ENCODE results near the gene LRRC8B. TPM values are rescaled to one million over a fixed set of nuclear protein-coding genes. Genes with fewer than 3 reads are reported as not detected.

LRRC8B gene
- total RNA-seq, 1 experiment from 2014 or later: 15.0 TPM

DNA sequence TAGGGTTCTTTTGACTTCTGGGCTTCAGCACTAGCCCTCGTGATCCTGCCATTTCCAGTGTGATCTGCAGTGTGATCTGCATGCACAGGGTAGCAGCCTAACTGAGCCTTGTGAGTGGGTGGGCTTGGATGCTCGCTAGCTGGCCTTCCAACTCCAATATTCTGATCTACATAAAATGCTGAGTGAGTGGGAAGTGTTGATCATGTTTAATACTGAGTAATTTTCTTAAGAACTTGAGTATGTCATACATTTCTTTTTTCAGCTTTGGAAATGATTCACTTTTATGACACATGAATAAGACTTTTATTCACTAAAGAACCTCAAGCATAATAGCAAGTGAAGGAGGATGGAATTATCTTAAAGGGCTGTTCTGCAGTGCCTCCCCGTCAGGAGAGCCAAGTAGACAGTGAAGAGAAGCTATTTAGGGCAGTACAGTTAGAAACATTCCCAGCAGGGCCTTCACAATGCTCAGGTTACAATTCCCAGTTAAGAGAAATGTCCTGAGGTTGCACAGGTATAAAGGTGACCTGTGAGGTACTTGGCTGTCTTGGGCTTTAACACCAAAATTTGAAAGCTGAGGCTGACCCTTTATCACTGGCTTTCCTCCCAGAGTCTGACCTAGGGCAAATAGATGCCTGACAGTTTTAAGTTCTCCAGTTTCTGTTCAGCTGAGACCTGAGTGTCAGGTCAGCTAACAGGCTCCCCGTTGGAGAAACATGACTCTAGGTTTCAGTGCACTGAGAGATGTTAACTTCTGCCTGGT, 79.2 kb downstream of the LRRC8B start:
- no TSS peak for BruUV-seq (replicated peaks)
- Histone ChIP-seq H3K4me2 (no peak overlapping the region), H3K79me2 (ENCODE audit: low read depth) (no peaks in the 10 kb centered on the region), H3K27me3 (ENCODE audit: insufficient read depth, low read depth) (no peaks in the 10 kb centered on the region), H3K9me2 (ENCODE audit: insufficient read depth) (no peaks in the 10 kb centered on the region), H2AFZ (no peak overlapping the region), H3F3A (ENCODE audit: insufficient read depth, low read depth) (peaks cover 28% of the 10 kb centered on the region; the same call in 1 of the 2 replicates), H3K27ac (no peak overlapping the region), H4K20me1 (ENCODE audit: insufficient read depth) (peaks cover 10% of the 10 kb centered on the region; the same call in 1 of the 2 replicates), H3K4me3 (no peak overlapping the region), H3K9me3 (ENCODE audit: insufficient read depth, low read depth) (no peaks in the 10 kb centered on the region), H3K36me3 (ENCODE audit: low read depth) (no peaks in the 10 kb centered on the region), H3K4me1 (replicated peaks; ENCODE audit: insufficient read depth) (peaks cover 20% of the 10 kb centered on the region)
- no peak for DNase-seq
- POLR2A ChIA-PET (ENCODE audit: unreplicated experiment): no interaction called here
- intact Hi-C loops (cut with micrococcal nuclease; ENCODE audit: unreplicated experiment): loop anchor here (10.0 kb wide), 1 partner anchor 391 kb away; the partner anchor contains the start of gene ZNF326
- TF ChIP-seq EZH2 (IDR thresholded peaks at IDR 0.05; ENCODE audit: low read depth): no peak
- TF ChIP-seq, protein P1, sequence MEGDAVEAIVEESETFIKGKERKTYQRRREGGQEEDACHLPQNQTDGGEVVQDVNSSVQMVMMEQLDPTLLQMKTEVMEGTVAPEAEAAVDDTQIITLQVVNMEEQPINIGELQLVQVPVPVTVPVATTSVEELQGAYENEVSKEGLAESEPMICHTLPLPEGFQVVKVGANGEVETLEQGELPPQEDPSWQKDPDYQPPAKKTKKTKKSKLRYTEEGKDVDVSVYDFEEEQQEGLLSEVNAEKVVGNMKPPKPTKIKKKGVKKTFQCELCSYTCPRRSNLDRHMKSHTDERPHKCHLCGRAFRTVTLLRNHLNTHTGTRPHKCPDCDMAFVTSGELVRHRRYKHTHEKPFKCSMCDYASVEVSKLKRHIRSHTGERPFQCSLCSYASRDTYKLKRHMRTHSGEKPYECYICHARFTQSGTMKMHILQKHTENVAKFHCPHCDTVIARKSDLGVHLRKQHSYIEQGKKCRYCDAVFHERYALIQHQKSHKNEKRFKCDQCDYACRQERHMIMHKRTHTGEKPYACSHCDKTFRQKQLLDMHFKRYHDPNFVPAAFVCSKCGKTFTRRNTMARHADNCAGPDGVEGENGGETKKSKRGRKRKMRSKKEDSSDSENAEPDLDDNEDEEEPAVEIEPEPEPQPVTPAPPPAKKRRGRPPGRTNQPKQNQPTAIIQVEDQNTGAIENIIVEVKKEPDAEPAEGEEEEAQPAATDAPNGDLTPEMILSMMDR (conservative IDR thresholded peaks at IDR 0.05): no peak
- CTCF ChIA-PET: interaction anchor here (1.4 kb wide), 1 partner anchor 120 kb away, joined by 5 read pairs; no protein-coding TSS in a partner anchor

DNA sequence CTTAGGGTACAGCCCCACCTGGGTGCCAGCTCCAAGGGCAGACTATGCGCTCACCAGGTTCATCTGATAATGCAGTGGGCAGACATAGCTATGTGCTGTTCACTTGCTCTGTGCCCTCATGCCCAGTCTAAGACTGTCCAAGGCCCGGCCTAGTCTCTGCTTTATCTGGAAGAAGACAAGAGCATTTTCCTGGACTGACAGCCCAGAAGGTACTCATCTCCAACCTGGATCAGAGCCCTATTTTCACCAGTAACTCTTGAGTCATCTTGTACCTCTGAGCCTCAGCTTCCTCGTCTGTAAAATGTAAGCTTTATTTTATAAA, 79.7 kb downstream of the LRRC8B start:
- Histone ChIP-seq H3K4me2 (no peak overlapping the region), H3K9me2 (ENCODE audit: insufficient read depth) (no peaks in the 10 kb centered on the region), H3F3A (ENCODE audit: insufficient read depth, low read depth) (peaks cover 28% of the 10 kb centered on the region; the same call in 1 of the 2 replicates), H3K27me3 (ENCODE audit: insufficient read depth, low read depth) (no peaks in the 10 kb centered on the region), H3K79me2 (ENCODE audit: low read depth) (no peaks in the 10 kb centered on the region), H3K27ac (no peak overlapping the region), H2AFZ (no peak overlapping the region), H4K20me1 (ENCODE audit: insufficient read depth) (peaks cover 10% of the 10 kb centered on the region; the same call in 1 of the 2 replicates), H3K9me3 (ENCODE audit: insufficient read depth, low read depth) (no peaks in the 10 kb centered on the region), H3K36me3 (ENCODE audit: low read depth) (no peaks in the 10 kb centered on the region), H3K4me3 (no peak overlapping the region), H3K4me1 (replicated peaks; ENCODE audit: insufficient read depth) (peaks cover 20% of the 10 kb centered on the region)
- TF ChIP-seq, protein P1 (conservative IDR thresholded peaks at IDR 0.05): no peak
- TF ChIP-seq EZH2 (IDR thresholded peaks at IDR 0.05; ENCODE audit: low read depth): no peak
- intact Hi-C loops (cut with micrococcal nuclease; ENCODE audit: unreplicated experiment): loop anchor here (10.0 kb wide), 1 partner anchor 390 kb away; the partner anchor contains the start of gene ZNF326
- POLR2A ChIA-PET (ENCODE audit: unreplicated experiment): no interaction called here
- no TSS peak for BruUV-seq (replicated peaks)
- CTCF ChIA-PET: interaction anchor here (0.6 to 1.4 kb wide), 2 partner anchors 121 to 630 kb away, joined by 3 to 5 read pairs; no protein-coding TSS in a partner anchor
- no peak for DNase-seq

DNA sequence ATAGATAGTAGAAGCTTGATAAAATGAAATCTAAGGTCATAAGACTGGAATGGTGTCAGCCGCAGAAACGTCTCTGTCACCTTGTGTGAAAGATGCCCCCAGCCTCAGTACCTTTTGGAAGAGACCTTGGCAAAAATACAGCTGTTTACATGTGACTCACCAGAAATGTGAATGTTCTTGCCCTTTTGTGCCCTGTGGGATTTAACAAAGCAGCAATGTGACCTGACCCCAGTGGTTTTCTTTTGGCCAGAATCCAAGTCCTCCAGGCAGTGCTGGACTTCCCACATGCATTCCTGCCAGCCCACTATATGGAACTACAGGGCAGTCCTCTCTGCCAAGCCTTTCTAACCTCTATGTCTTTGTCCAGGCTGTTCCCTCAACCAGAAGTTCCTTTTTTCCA, 81.1 kb downstream of the LRRC8B start:
- Histone ChIP-seq H3K27me3 (ENCODE audit: insufficient read depth, low read depth) (no peaks in the 10 kb centered on the region), H3K9me3 (ENCODE audit: insufficient read depth, low read depth) (no peaks in the 10 kb centered on the region), H3K4me3 (no peak overlapping the region), H3F3A (ENCODE audit: insufficient read depth, low read depth) (peaks cover 28% of the 10 kb centered on the region; the same call in 1 of the 2 replicates), H3K4me2 (peak overlapping the region; percentile 41), H2AFZ (no peak overlapping the region), H4K20me1 (ENCODE audit: insufficient read depth) (peaks cover 10% of the 10 kb centered on the region; the same call in 1 of the 2 replicates), H3K9me2 (ENCODE audit: insufficient read depth) (no peaks in the 10 kb centered on the region), H3K79me2 (ENCODE audit: low read depth) (no peaks in the 10 kb centered on the region), H3K4me1 (replicated peaks; ENCODE audit: insufficient read depth) (peaks cover 20% of the 10 kb centered on the region), H3K36me3 (ENCODE audit: low read depth) (no peaks in the 10 kb centered on the region), H3K27ac (no peak overlapping the region)
- CTCF ChIA-PET: no interaction called here
- TF ChIP-seq EZH2 (IDR thresholded peaks at IDR 0.05; ENCODE audit: low read depth): no peak
- TF ChIP-seq, protein P1 (conservative IDR thresholded peaks at IDR 0.05): no peak
- DNase-seq: peak; percentile 81 to 94
- POLR2A ChIA-PET (ENCODE audit: unreplicated experiment): no interaction called here
- intact Hi-C loops (cut with micrococcal nuclease; ENCODE audit: unreplicated experiment): loop anchor here (5.0 to 10.0 kb wide), 2 partner anchors 78 to 389 kb away; partner anchors contain the start of gene ZNF326
- BruUV-seq (replicated peaks): no TSS peak
